ENCODE data around the gene SLC35E2B. TPM values are rescaled to one million over a fixed set of nuclear protein-coding genes. Genes with fewer than 3 reads are reported as not detected.

The SLC35E2B gene
- total and polyA plus RNA-seq, 2 of the 8 experiments (the other 6 are each of a cell fraction or from before 2014, with no cell fraction given), result 25.9 to 46.7 TPM

- TF ChIP-seq CHD2 (IDR thresholded peaks at IDR 0.05; ENCODE audit: low read length) (no peak), SAP30 (IDR thresholded peaks at IDR 0.05; ENCODE audit: insufficient read depth, insufficient replicate concordance, low read length) (no peak), SP4 (IDR thresholded peaks at IDR 0.05; ENCODE audit: low read length) (no peak), JUND (IDR thresholded peaks at IDR 0.05; ENCODE audit: low read length) (no peak), SP1 (IDR thresholded peaks at IDR 0.05; ENCODE audit: low read depth, low read length) (no peak), BCL11A (IDR thresholded peaks at IDR 0.05; ENCODE audit: low read depth in 2 of 2, low read length in 2 of 2) (no peak), KDM5A (IDR thresholded peaks at IDR 0.05; ENCODE audit: low read length) (no peak), ASH2L (IDR thresholded peaks at IDR 0.05; ENCODE audit: low read length) (no peak), CBX8 (IDR thresholded peaks at IDR 0.05; ENCODE audit: borderline replicate concordance, low read depth, low read length) (no peak), RAD21 (IDR thresholded peaks at IDR 0.05 in 1 of 2, conservative IDR thresholded peaks at IDR 0.05 in 1 of 2; ENCODE audit: low read depth in 2 of 2, low read length in 2 of 2) (peak; percentile 46 to 55)
- TF ChIP-seq, protein P1, sequence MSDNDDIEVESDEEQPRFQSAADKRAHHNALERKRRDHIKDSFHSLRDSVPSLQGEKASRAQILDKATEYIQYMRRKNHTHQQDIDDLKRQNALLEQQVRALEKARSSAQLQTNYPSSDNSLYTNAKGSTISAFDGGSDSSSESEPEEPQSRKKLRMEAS (IDR thresholded peaks at IDR 0.05), result no peak
Measured at GRCh38 chr1:1665815-1666251, 26.8 kb downstream of the SLC35E2B start (continued).

Measured in H1 (cell line).